ENCODE results near the gene ERVFRD-1.
"Not testable (repeated sequence)": the region's sequence is repeated elsewhere in the genome, so short reads cannot be mapped to it uniquely, and the experiment has no call there.

DNA sequence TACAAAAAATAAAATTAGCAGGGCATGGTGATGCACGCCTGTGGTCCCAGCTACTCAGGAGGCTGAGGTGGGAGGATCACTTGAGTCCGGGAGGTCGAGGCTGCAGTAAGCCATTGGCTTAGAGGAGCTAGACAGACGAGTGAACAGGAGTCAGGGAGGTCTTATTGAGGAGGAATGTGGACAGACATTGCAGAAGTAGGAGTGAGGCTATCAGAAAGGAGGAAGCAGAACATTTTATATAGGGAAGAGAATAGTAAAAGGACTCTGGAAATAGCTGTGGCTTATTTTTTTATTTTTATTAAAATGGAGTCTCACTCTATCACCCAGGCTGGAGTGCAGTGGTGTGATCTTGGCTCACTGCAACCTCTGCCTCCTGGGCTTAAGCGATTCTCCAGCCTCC lies 20.4 kb downstream of the ERVFRD-1 start:
- TF ChIP-seq, protein P1, sequence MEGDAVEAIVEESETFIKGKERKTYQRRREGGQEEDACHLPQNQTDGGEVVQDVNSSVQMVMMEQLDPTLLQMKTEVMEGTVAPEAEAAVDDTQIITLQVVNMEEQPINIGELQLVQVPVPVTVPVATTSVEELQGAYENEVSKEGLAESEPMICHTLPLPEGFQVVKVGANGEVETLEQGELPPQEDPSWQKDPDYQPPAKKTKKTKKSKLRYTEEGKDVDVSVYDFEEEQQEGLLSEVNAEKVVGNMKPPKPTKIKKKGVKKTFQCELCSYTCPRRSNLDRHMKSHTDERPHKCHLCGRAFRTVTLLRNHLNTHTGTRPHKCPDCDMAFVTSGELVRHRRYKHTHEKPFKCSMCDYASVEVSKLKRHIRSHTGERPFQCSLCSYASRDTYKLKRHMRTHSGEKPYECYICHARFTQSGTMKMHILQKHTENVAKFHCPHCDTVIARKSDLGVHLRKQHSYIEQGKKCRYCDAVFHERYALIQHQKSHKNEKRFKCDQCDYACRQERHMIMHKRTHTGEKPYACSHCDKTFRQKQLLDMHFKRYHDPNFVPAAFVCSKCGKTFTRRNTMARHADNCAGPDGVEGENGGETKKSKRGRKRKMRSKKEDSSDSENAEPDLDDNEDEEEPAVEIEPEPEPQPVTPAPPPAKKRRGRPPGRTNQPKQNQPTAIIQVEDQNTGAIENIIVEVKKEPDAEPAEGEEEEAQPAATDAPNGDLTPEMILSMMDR (IDR thresholded peaks at IDR 0.05), result not testable (repeated sequence)
- not testable (repeated sequence) for TF ChIP-seq POLR2A (IDR thresholded peaks at IDR 0.05)
